Measurements from ENCODE around the gene UMODL1. TPM values are rescaled to one million over a fixed set of nuclear protein-coding genes. Genes with fewer than 3 reads are reported as not detected.

UMODL1 gene
- total RNA-seq, 1 donor from 2014 or later, result not detected

GRCh38 chr21:42047821-42048613, 23.1 kb upstream of the UMODL1 start:
- no peaks in the 10 kb centered on the region for H3K36me3 ChIP-seq
- no peaks in the 10 kb centered on the region for H4K20me1 ChIP-seq (ENCODE audit: low read depth)
- TF ChIP-seq, protein P1, sequence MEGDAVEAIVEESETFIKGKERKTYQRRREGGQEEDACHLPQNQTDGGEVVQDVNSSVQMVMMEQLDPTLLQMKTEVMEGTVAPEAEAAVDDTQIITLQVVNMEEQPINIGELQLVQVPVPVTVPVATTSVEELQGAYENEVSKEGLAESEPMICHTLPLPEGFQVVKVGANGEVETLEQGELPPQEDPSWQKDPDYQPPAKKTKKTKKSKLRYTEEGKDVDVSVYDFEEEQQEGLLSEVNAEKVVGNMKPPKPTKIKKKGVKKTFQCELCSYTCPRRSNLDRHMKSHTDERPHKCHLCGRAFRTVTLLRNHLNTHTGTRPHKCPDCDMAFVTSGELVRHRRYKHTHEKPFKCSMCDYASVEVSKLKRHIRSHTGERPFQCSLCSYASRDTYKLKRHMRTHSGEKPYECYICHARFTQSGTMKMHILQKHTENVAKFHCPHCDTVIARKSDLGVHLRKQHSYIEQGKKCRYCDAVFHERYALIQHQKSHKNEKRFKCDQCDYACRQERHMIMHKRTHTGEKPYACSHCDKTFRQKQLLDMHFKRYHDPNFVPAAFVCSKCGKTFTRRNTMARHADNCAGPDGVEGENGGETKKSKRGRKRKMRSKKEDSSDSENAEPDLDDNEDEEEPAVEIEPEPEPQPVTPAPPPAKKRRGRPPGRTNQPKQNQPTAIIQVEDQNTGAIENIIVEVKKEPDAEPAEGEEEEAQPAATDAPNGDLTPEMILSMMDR (IDR thresholded peaks at IDR 0.05), result no peak
- no peak for TF ChIP-seq EZH2 (IDR thresholded peaks at IDR 0.05)
- no peak for TF ChIP-seq EZH2phosphoT487 (IDR thresholded peaks at IDR 0.05)
- DNase-seq (ENCODE audit: low spot score), result no peak
- H3K9me3 ChIP-seq (ENCODE audit: low read depth), result no peaks in the 10 kb centered on the region
- H3K27ac ChIP-seq, result no peak overlapping the region
- H3K27me3 ChIP-seq, result no peaks in the 10 kb centered on the region
- Mint-ChIP-seq H3K4me3 (no peak overlapping the region), H3K9me3 (peaks cover 1% of the 10 kb centered on the region), H3K27me3 (ENCODE audit: insufficient read depth, low read depth) (peaks cover 8% of the 10 kb centered on the region), H3K27ac (no peak overlapping the region), H3K36me3 (no peaks in the 10 kb centered on the region), H3K4me1 (peaks cover 3% of the 10 kb centered on the region)
- no peaks in the 10 kb centered on the region for H3K79me2 ChIP-seq (ENCODE audit: low read depth)
- H3K9ac ChIP-seq, result no peak overlapping the region
- H2AFZ ChIP-seq (replicated peaks), result no peak overlapping the region
- H3F3A ChIP-seq (ENCODE audit: low read depth), result no peaks in the 10 kb centered on the region
- no peaks in the 10 kb centered on the region for H3K4me1 ChIP-seq
- no peak overlapping the region for H3K4me2 ChIP-seq
- no peak overlapping the region for H3K4me3 ChIP-seq

- Histone ChIP-seq H3K27me3 (no peaks in the 10 kb centered on the region), H3K9me3 (ENCODE audit: low read depth) (no peaks in the 10 kb centered on the region), H3K4me3 (no peak overlapping the region), H3K9ac (no peak overlapping the region), H4K20me1 (ENCODE audit: low read depth) (no peaks in the 10 kb centered on the region), H2AFZ (replicated peaks) (no peak overlapping the region), H3K4me2 (no peak overlapping the region), H3K4me1 (no peaks in the 10 kb centered on the region), H3K79me2 (ENCODE audit: low read depth) (no peaks in the 10 kb centered on the region), H3K36me3 (no peaks in the 10 kb centered on the region), H3K27ac (no peak overlapping the region), H3F3A (ENCODE audit: low read depth) (no peaks in the 10 kb centered on the region)
- peaks cover 5% of the 10 kb centered on the region for H3K9me3 Mint-ChIP-seq
- no peak for TF ChIP-seq EZH2 (IDR thresholded peaks at IDR 0.05)
- no peak for TF ChIP-seq EZH2phosphoT487 (IDR thresholded peaks at IDR 0.05)
- TF ChIP-seq, protein P1 (IDR thresholded peaks at IDR 0.05), result no peak
- DNase-seq (ENCODE audit: low spot score), result no peak
- peaks cover 3% of the 10 kb centered on the region for H3K4me1 Mint-ChIP-seq
- H3K27ac Mint-ChIP-seq, result peak overlapping the region; percentile 13
- H3K4me3 Mint-ChIP-seq, result no peak overlapping the region
- H3K36me3 Mint-ChIP-seq, result no peaks in the 10 kb centered on the region
- H3K27me3 Mint-ChIP-seq (ENCODE audit: insufficient read depth, low read depth), result peaks cover 8% of the 10 kb centered on the region
These were observed 22.1 kb upstream of the UMODL1 start for GRCh38 chr21:42048870-42049577.

GRCh38 chr21:42049578-42050430, 21.3 kb upstream of the UMODL1 start:
- H4K20me1 ChIP-seq (ENCODE audit: low read depth), result no peaks in the 10 kb centered on the region
- no peak overlapping the region for H3K27ac ChIP-seq
- Mint-ChIP-seq H3K27me3 (ENCODE audit: insufficient read depth, low read depth) (peaks cover 6% of the 10 kb centered on the region), H3K4me1 (peaks cover 3% of the 10 kb centered on the region), H3K9me3 (peaks cover 5% of the 10 kb centered on the region), H3K4me3 (no peak overlapping the region), H3K36me3 (no peaks in the 10 kb centered on the region), H3K27ac (peak overlapping the region; percentile 13)
- no peak for DNase-seq (ENCODE audit: low spot score)
- H3K79me2 ChIP-seq (ENCODE audit: low read depth), result no peaks in the 10 kb centered on the region
- H3F3A ChIP-seq (ENCODE audit: low read depth), result no peaks in the 10 kb centered on the region
- H3K9ac ChIP-seq, result no peak overlapping the region
- H3K27me3 ChIP-seq, result no peaks in the 10 kb centered on the region
- H3K4me3 ChIP-seq, result no peak overlapping the region
- no peaks in the 10 kb centered on the region for H3K4me1 ChIP-seq
- TF ChIP-seq, protein P1 (IDR thresholded peaks at IDR 0.05), result no peak
- no peak for TF ChIP-seq EZH2 (IDR thresholded peaks at IDR 0.05)
- no peak for TF ChIP-seq EZH2phosphoT487 (IDR thresholded peaks at IDR 0.05)
- no peak overlapping the region for H2AFZ ChIP-seq (replicated peaks)
- no peak overlapping the region for H3K4me2 ChIP-seq
- no peaks in the 10 kb centered on the region for H3K36me3 ChIP-seq
- H3K9me3 ChIP-seq (ENCODE audit: low read depth), result no peaks in the 10 kb centered on the region
